HCT116 (cell line): ENCODE measurements around the gene GASK1A. TPM values are rescaled to one million over a fixed set of nuclear protein-coding genes. Genes with fewer than 3 reads are reported as not detected.

Experiments
- ATAC-seq: fragments of 200-7000 bp; cut with Tn5 transposase; 2 replicates; pipeline ENCODE4 v1.9.1; 2020; ENCODE audit warnings: mild to moderate bottlenecking, moderate library complexity
- BruUV-seq: library from RNA; stranded (reverse); fragments of 400-500 nt; replicated peaks from 2 replicates; lab custom pipeline; 2021; lab: Mats Ljungman, UMichigan
- CTCF ChIA-PET: fragments of 300-600 bp; sonication (Branson Sonifier 250); formaldehyde crosslinking; loops from one replicate; lab custom pipeline; 2021; ENCODE audit warnings: antibody characterized with exemption; lab: Charles Lee
- POLR2A ChIA-PET: fragments of 300-600, 350-600 bp; sonication (Branson Sonifier 250); formaldehyde crosslinking; loops from one replicate; lab custom pipeline; 2021; ENCODE audit warnings: antibody characterized with exemption; lab: Charles Lee
- RAD21 ChIA-PET, 2 experiments: fragments of 300-600 bp; sonication (Branson Sonifier 250); formaldehyde crosslinking; loops; one replicate each; lab custom pipeline; 2023; ENCODE audit warnings: low total read pairs in 2 of 2; ENCODE audit not compliant: uncharacterized antibody in 2 of 2, unreplicated experiment in 2 of 2, low non-redundant PET in 1 of 2; lab: Charles Lee
- DNase-seq: peaks from one replicate; pipeline ENCODE4 v3.0.0-alpha.2; 2010; ENCODE audit warnings: low read depth, low spot score
- H2AFZ ChIP-seq: fragments of 200-600 bp; shearing (Covaris generic), sonication (generic); 2 replicates; pipeline ENCODE4 v1.6.1; 2017; ENCODE audit warnings: low read depth, mixed run types, mixed read lengths, antibody characterized with exemption, low read length; ENCODE audit not compliant: poor library complexity, severe bottlenecking
- H3K27ac ChIP-seq: 2 replicates; pipeline ENCODE4 v1.5.1; 2012; ENCODE audit warnings: low read depth, low read length
- H3K27me3 ChIP-seq: fragments of 200-600 bp; sonication (generic); 2 replicates; pipeline ENCODE4 v1.6.1; 2016; ENCODE audit warnings: mixed run types, low read length, mixed read lengths; ENCODE audit not compliant: insufficient read depth
- H3K36me3 ChIP-seq, 2 experiments: fragments of 200-500 bp in 1 of 2; fragments of 200-600 bp in 1 of 2; sonication (Bioruptor generic) in 1 of 2; sonication (generic) in 1 of 2; 2 replicates each; pipeline versions ENCODE4 v1.5.1 to v1.6.1; 2014 to 2016; ENCODE audit warnings: low read length in 2 of 2, inconsistent platforms in 1 of 2, mixed read lengths in 1 of 2, mixed run types in 1 of 2; ENCODE audit not compliant: insufficient read depth in 2 of 2, control insufficient read depth in 1 of 2
- H3K4me1 ChIP-seq, 2 experiments: fragments of 200-600 bp in 1 of 2; sonication (generic) in 1 of 2; 2 replicates each; pipeline versions ENCODE4 v1.5.1 to v1.6.1; 2012 to 2017; ENCODE audit warnings: low read length in 2 of 2, inconsistent platforms in 1 of 2, mild to moderate bottlenecking in 1 of 2, mixed read lengths in 1 of 2, mixed run types in 1 of 2, moderate library complexity in 1 of 2; ENCODE audit not compliant: insufficient read depth in 2 of 2, control insufficient read depth in 1 of 2
- H3K4me2 ChIP-seq: fragments of 200-600 bp; sonication (generic); 2 replicates; pipeline ENCODE4 v1.6.1; 2017; ENCODE audit warnings: mixed run types, low read length, mixed read lengths
- H3K4me3 ChIP-seq, 2 experiments: fragments of 200-600 bp in 1 of 2; sonication (generic) in 1 of 2; replicated peaks in 1 of 2; 2 replicates each; pipeline ENCODE4 v1.5.1; 2011 to 2016; ENCODE audit warnings: low read length in 2 of 2, control low read depth in 1 of 2, low read depth in 1 of 2, mild to moderate bottlenecking in 1 of 2, mixed read lengths in 1 of 2, mixed run types in 1 of 2
- H3K79me2 ChIP-seq: fragments of 200-600 bp; sonication (generic); 2 replicates; pipeline ENCODE4 v1.6.1; 2017; ENCODE audit warnings: mild to moderate bottlenecking, mixed run types, low read length, moderate library complexity, mixed read lengths; ENCODE audit not compliant: insufficient read depth
- H3K9ac ChIP-seq: fragments of 200-600 bp; sonication (generic); 2 replicates; pipeline ENCODE4 v1.6.1; 2016; ENCODE audit warnings: low read length, mixed read lengths
- H3K9me2 ChIP-seq: fragments of 200-600 bp; sonication (generic), shearing (Covaris generic); 2 replicates; pipeline ENCODE4 v1.6.1; 2017; ENCODE audit warnings: mixed run types, mild to moderate bottlenecking, moderate library complexity; ENCODE audit not compliant: insufficient read depth
- H3K9me3 ChIP-seq, 2 experiments: fragments of 200-500 bp in 1 of 2; fragments of 200-600 bp in 1 of 2; sonication (Bioruptor generic) in 1 of 2; sonication (generic) in 1 of 2; 2 replicates each; pipeline ENCODE4 v1.6.1; 2014 to 2017; ENCODE audit warnings: low read length in 2 of 2, mixed read lengths in 2 of 2, inconsistent platforms in 1 of 2, low read depth in 1 of 2, mild to moderate bottlenecking in 1 of 2, mixed run types in 1 of 2, moderate library complexity in 1 of 2; ENCODE audit not compliant: control insufficient read depth in 1 of 2, insufficient read depth in 1 of 2
- H4K20me1 ChIP-seq: fragments of 200-600 bp; sonication (generic), shearing (Covaris generic); 2 replicates; pipeline ENCODE4 v1.6.1; 2017; ENCODE audit warnings: mixed run types, mild to moderate bottlenecking, moderate library complexity; ENCODE audit not compliant: insufficient read depth
- ATF3 ChIP-seq: IDR thresholded peaks from 2 replicates; pipeline ENCODE4 v1.6.1; 2012
- CEBPB ChIP-seq: IDR thresholded peaks from 2 replicates; pipeline ENCODE4 v1.6.1; 2012; ENCODE audit warnings: low read depth
- ELF1 ChIP-seq: IDR thresholded peaks from 2 replicates; pipeline ENCODE4 v1.6.1; 2012; ENCODE audit warnings: low read depth, borderline replicate concordance
- EZH2 ChIP-seq: fragments of 200-600 bp; sonication (generic); IDR thresholded peaks from 2 replicates; pipeline ENCODE4 v1.6.1; 2017; ENCODE audit warnings: antibody characterized with exemption, mixed run types
- FOSL1 ChIP-seq: IDR thresholded peaks from 2 replicates; pipeline ENCODE4 v1.6.1; 2012; ENCODE audit warnings: low read depth
- JUND ChIP-seq: IDR thresholded peaks from 2 replicates; pipeline ENCODE4 v1.6.1; 2012
- MAX ChIP-seq: IDR thresholded peaks from 2 replicates; pipeline ENCODE4 v1.6.1; 2012
- POLR2AphosphoS5 ChIP-seq: IDR thresholded peaks from 2 replicates; pipeline ENCODE4 v1.6.1; 2011; ENCODE audit warnings: mild to moderate bottlenecking, low read depth, low read length, moderate library complexity
- ZBTB33 ChIP-seq: IDR thresholded peaks from 2 replicates; pipeline ENCODE4 v1.6.1; 2011; ENCODE audit warnings: mild to moderate bottlenecking, low read length, moderate library complexity; ENCODE audit not compliant: insufficient replicate concordance; ENCODE audit errors: extremely low read depth
- intact Hi-C: fragments of 100-400 bp; cut with micrococcal nuclease; formaldehyde crosslinking; loops from 2 replicates; pipeline ENCODE4 v1.10.0; 2022
- total RNA-seq: library from RNA; stranded (reverse); gene quantifications from one replicate; pipeline ENCODE4 v1.2.1, GENCODE V29; 2021; ENCODE audit not compliant: unreplicated experiment

The GASK1A gene
- total RNA-seq, 1 experiment from 2014 or later, result 1.0 TPM

- BruUV-seq, result no TSS peak
- no peaks in the 10 kb centered on the region for H3K27me3 ChIP-seq
- no peak overlapping the region for H3K4me3 ChIP-seq
- RAD21 ChIA-PET, result no interaction called here
- no peak overlapping the region for H2AFZ ChIP-seq
- POLR2A ChIA-PET, result no interaction called here
- ATAC-seq, result no peak
- H3K9ac ChIP-seq, result no peak overlapping the region
- no peaks in the 10 kb centered on the region for H4K20me1 ChIP-seq
- peaks cover 0 to 4% of the 10 kb centered on the region in 2 experiments; a peak in 1 of 4 replicates for H3K36me3 ChIP-seq
- DNase-seq, result no peak
- TF ChIP-seq ZBTB33, result no peak
- no peak for TF ChIP-seq ELF1
- no peak for TF ChIP-seq EZH2
- no peak for TF ChIP-seq JUND
- no peak for TF ChIP-seq ATF3
- no peak for TF ChIP-seq MAX
- TF ChIP-seq FOSL1, result no peak
- TF ChIP-seq POLR2AphosphoS5, result no peak
- no peak for TF ChIP-seq CEBPB
- no peak overlapping the region for H3K27ac ChIP-seq
- intact Hi-C loops, result loop anchor here (5.0 kb wide), 1 partner anchor 112 kb away; no protein-coding TSS in a partner anchor
- no peaks in the 10 kb centered on the region for H3K9me3 ChIP-seq
- CTCF ChIA-PET, result no interaction called here
- H3K79me2 ChIP-seq, result no peaks in the 10 kb centered on the region
- peaks cover 0 to 4% of the 10 kb centered on the region in 2 experiments; a peak in 3 of 4 replicates for H3K4me1 ChIP-seq
- no peak overlapping the region for H3K4me2 ChIP-seq
- H3K9me2 ChIP-seq, result no peaks in the 10 kb centered on the region
These were observed 95.4 kb downstream of the GASK1A start for GRCh38 chr3:43074482-43074881.
